ENCODE measurements around the gene ARHGEF38.
"Not testable (repeated sequence)": the region's sequence is repeated elsewhere in the genome, so short reads cannot be mapped to it uniquely, and the experiment has no call there.

Gene ARHGEF38

GRCh38 chr4:105603158-105603557 is 50.7 kb downstream of the ARHGEF38 start:
- no peak for DNase-seq (ENCODE audit: low read depth, low spot score)
- Histone ChIP-seq H3K4me3 (no peak overlapping the region), H3K9ac (ENCODE audit: insufficient read length) (no peak overlapping the region), H3K36me3 (ENCODE audit: insufficient read depth, low read length) (no peaks in the 10 kb centered on the region), H3K27ac (no peak overlapping the region), H3K9me3 (ENCODE audit: low read depth, low read length) (no peaks in the 10 kb centered on the region)
- TF ChIP-seq POLR2AphosphoS5 (IDR thresholded peaks at IDR 0.05; ENCODE audit: borderline replicate concordance, low read depth, low read length): no peak
- TF ChIP-seq FOXP2 (optimal IDR thresholded peaks at IDR 0.05; ENCODE audit: control extremely low read depth, extremely low read length, insufficient read depth): no peak
- no peak for TF ChIP-seq EZH2 (IDR thresholded peaks at IDR 0.05)

GRCh38 chr4:105605493-105605892 is 53.1 kb downstream of the ARHGEF38 start:
- H3K27ac ChIP-seq: peak overlapping the region; percentile 60
- H3K9me3 ChIP-seq (ENCODE audit: low read depth, low read length): no peaks in the 10 kb centered on the region
- no peak overlapping the region; the same call in 1 of the 2 replicates for H3K4me3 ChIP-seq
- no peak overlapping the region for H3K9ac ChIP-seq (ENCODE audit: insufficient read length)
- TF ChIP-seq EZH2 (IDR thresholded peaks at IDR 0.05) (no peak), POLR2AphosphoS5 (IDR thresholded peaks at IDR 0.05; ENCODE audit: borderline replicate concordance, low read depth, low read length) (no peak), FOXP2 (optimal IDR thresholded peaks at IDR 0.05; ENCODE audit: control extremely low read depth, extremely low read length, insufficient read depth) (no peak)
- no peak for DNase-seq (ENCODE audit: low read depth, low spot score)
- no peaks in the 10 kb centered on the region for H3K36me3 ChIP-seq (ENCODE audit: insufficient read depth, low read length)

- DNase-seq (ENCODE audit: low read depth, low spot score): no peak
- no peaks in the 10 kb centered on the region for H3K9me3 ChIP-seq (ENCODE audit: low read depth, low read length)
- no peak overlapping the region for H3K9ac ChIP-seq (ENCODE audit: insufficient read length)
- H3K36me3 ChIP-seq (ENCODE audit: insufficient read depth, low read length): no peaks in the 10 kb centered on the region
- no peak overlapping the region for H3K4me3 ChIP-seq
- H3K27ac ChIP-seq: no peak overlapping the region
- no peak for TF ChIP-seq FOXP2 (optimal IDR thresholded peaks at IDR 0.05; ENCODE audit: control extremely low read depth, extremely low read length, insufficient read depth)
Observed at GRCh38 chr4:105607876-105608275, 55.5 kb downstream of the ARHGEF38 start.

- H3K27ac ChIP-seq: not testable (repeated sequence)
Observed at GRCh38 chr4:105609819-105610218, 57.4 kb downstream of the ARHGEF38 start.

GRCh38 chr4:105613306-105613705 is 60.9 kb downstream of the ARHGEF38 start:
- TF ChIP-seq POLR2AphosphoS5 (IDR thresholded peaks at IDR 0.05; ENCODE audit: borderline replicate concordance, low read depth, low read length): no peak
- no peak for TF ChIP-seq EZH2 (IDR thresholded peaks at IDR 0.05)
- no peak for TF ChIP-seq FOXP2 (optimal IDR thresholded peaks at IDR 0.05; ENCODE audit: control extremely low read depth, extremely low read length, insufficient read depth)
- no peak for DNase-seq (ENCODE audit: low read depth, low spot score)
- Histone ChIP-seq H3K36me3 (ENCODE audit: insufficient read depth, low read length) (no peaks in the 10 kb centered on the region), H3K27ac (peak overlapping the region; percentile 64), H3K9ac (ENCODE audit: insufficient read length) (no peak overlapping the region), H3K4me3 (peak overlapping the region; percentile 15), H3K9me3 (ENCODE audit: low read depth, low read length) (peaks cover 2% of the 10 kb centered on the region; the same call in 1 of the 2 replicates)

More at GRCh38 chr4:105609819-105610218, 57.4 kb downstream of the ARHGEF38 start:
- H3K9ac ChIP-seq (ENCODE audit: insufficient read length); H3K9me3 ChIP-seq (ENCODE audit: low read depth, low read length); H3K4me3 ChIP-seq; DNase-seq (ENCODE audit: low read depth, low spot score); H3K36me3 ChIP-seq (ENCODE audit: insufficient read depth, low read length): not testable (repeated sequence)

GRCh38 chr4:105619188-105619931 is 66.9 kb downstream of the ARHGEF38 start:
- H3K4me3 ChIP-seq: no peak overlapping the region
- H3K9me3 ChIP-seq (ENCODE audit: low read depth, low read length): peaks cover 2% of the 10 kb centered on the region; the same call in 1 of the 2 replicates
- H3K27ac ChIP-seq: no peak overlapping the region
- TF ChIP-seq POLR2AphosphoS5 (IDR thresholded peaks at IDR 0.05; ENCODE audit: borderline replicate concordance, low read depth, low read length) (no peak), FOXP2 (optimal IDR thresholded peaks at IDR 0.05; ENCODE audit: control extremely low read depth, extremely low read length, insufficient read depth) (no peak), EZH2 (IDR thresholded peaks at IDR 0.05) (no peak)
- DNase-seq (ENCODE audit: low read depth, low spot score): no peak
- H3K9ac ChIP-seq (ENCODE audit: insufficient read length): no peak overlapping the region
- no peaks in the 10 kb centered on the region for H3K36me3 ChIP-seq (ENCODE audit: insufficient read depth, low read length)

- H3K9ac ChIP-seq (ENCODE audit: insufficient read length): no peak overlapping the region
- no peak overlapping the region for H3K27ac ChIP-seq
- H3K36me3 ChIP-seq (ENCODE audit: insufficient read depth, low read length): no peaks in the 10 kb centered on the region
- H3K9me3 ChIP-seq (ENCODE audit: low read depth, low read length): peaks cover 2% of the 10 kb centered on the region; the same call in 1 of the 2 replicates
- no peak overlapping the region for H3K4me3 ChIP-seq
- TF ChIP-seq EZH2 (IDR thresholded peaks at IDR 0.05): no peak
- no peak for TF ChIP-seq FOXP2 (optimal IDR thresholded peaks at IDR 0.05; ENCODE audit: control extremely low read depth, extremely low read length, insufficient read depth)
- no peak for TF ChIP-seq POLR2AphosphoS5 (IDR thresholded peaks at IDR 0.05; ENCODE audit: borderline replicate concordance, low read depth, low read length)
- DNase-seq (ENCODE audit: low read depth, low spot score): no peak
Observed at GRCh38 chr4:105620640-105621323, 68.4 kb downstream of the ARHGEF38 start.

- no peak overlapping the region for H3K9ac ChIP-seq (ENCODE audit: insufficient read length)
- TF ChIP-seq POLR2AphosphoS5 (IDR thresholded peaks at IDR 0.05; ENCODE audit: borderline replicate concordance, low read depth, low read length) (no peak), EZH2 (IDR thresholded peaks at IDR 0.05) (no peak), FOXP2 (optimal IDR thresholded peaks at IDR 0.05; ENCODE audit: control extremely low read depth, extremely low read length, insufficient read depth) (no peak)
Observed at GRCh38 chr4:105622269-105622668, 69.8 kb downstream of the ARHGEF38 start.

More at GRCh38 chr4:105622269-105622668, 69.8 kb downstream of the ARHGEF38 start:
- DNase-seq (ENCODE audit: low read depth, low spot score): no peak
- peaks cover 2% of the 10 kb centered on the region; the same call in 1 of the 2 replicates for H3K9me3 ChIP-seq (ENCODE audit: low read depth, low read length)
- H3K36me3 ChIP-seq (ENCODE audit: insufficient read depth, low read length): no peaks in the 10 kb centered on the region
- H3K27ac ChIP-seq: no peak overlapping the region
- no peak overlapping the region for H3K4me3 ChIP-seq
